HEK293 (cell line): ENCODE results near the gene GARIN5A.

Experiments used
- CTCF ChIA-PET: fragments of 350-600 bp; formaldehyde crosslinking; extraction: SDS; loops from one replicate; lab custom pipeline; 2021; ENCODE audit warnings: antibody characterized with exemption; lab: Yijun Ruan, JAX
- POLR2A ChIA-PET: fragments of 300-600 bp; formaldehyde crosslinking; extraction: SDS; loops from one replicate; lab custom pipeline; 2020; ENCODE audit warnings: antibody characterized with exemption, inconsistent platforms; lab: Yijun Ruan, JAX
- H3K27ac ChIP-seq: fragments of 200-500 bp; sonication (Bioruptor generic); 2 replicates; pipeline ENCODE4 v1.5.1; 2014; ENCODE audit warnings: low read depth, low read length, control low read depth, inconsistent platforms; ENCODE audit errors: extremely low read depth
- H3K36me3 ChIP-seq, 2 experiments: fragments of 200-500 bp in 1 of 2; sonication (Bioruptor generic) in 1 of 2; 1 replicate in 1 of 2; 2 replicates in 1 of 2; pipeline ENCODE4 v1.5.1; 2014 to 2017; ENCODE audit warnings: inconsistent platforms in 2 of 2, low read length in 2 of 2; ENCODE audit not compliant: control insufficient read depth in 2 of 2, insufficient read depth in 1 of 2
- H3K4me1 ChIP-seq: fragments of 200-500 bp; sonication (Bioruptor generic); 2 replicates; pipeline ENCODE4 v1.5.1; 2014; ENCODE audit warnings: mild to moderate bottlenecking, low read length, inconsistent platforms; ENCODE audit not compliant: control insufficient read depth, insufficient read depth
- H3K4me3 ChIP-seq: 2 replicates; pipeline ENCODE4 v1.5.1; 2011; ENCODE audit warnings: low read depth, mild to moderate bottlenecking, control low read depth, low read length, moderate library complexity
- H3K9me3 ChIP-seq: fragments of 200-500 bp; sonication (Bioruptor generic); 2 replicates; pipeline ENCODE4 v1.5.1; 2014; ENCODE audit warnings: low read depth, low read length, inconsistent platforms; ENCODE audit not compliant: control insufficient read depth, insufficient read depth
- BCL11B ChIP-seq: fragments of 450-650 bp; formaldehyde crosslinking; IDR thresholded peaks from 2 replicates; pipeline ENCODE4 v1.5.1; 2016; ENCODE audit warnings: low read depth, missing biosample characterization, missing genetic modification characterization
- KLF10 ChIP-seq: fragments of 450-650 bp; IDR thresholded peaks from 2 replicates; pipeline ENCODE4 v1.5.1; 2018; ENCODE audit warnings: missing biosample characterization, mild to moderate bottlenecking, missing genetic modification characterization
- OVOL3 ChIP-seq: fragments of 450-650 bp; formaldehyde crosslinking; IDR thresholded peaks from 2 replicates; pipeline ENCODE4 v1.5.1; 2016; ENCODE audit warnings: missing biosample characterization, missing genetic modification characterization
- TSHZ1 ChIP-seq: fragments of 450-650 bp; formaldehyde crosslinking; IDR thresholded peaks from 2 replicates; pipeline ENCODE4 v1.5.1; 2016; ENCODE audit warnings: missing biosample characterization, missing genetic modification characterization, borderline replicate concordance
- ZFP41 ChIP-seq: fragments of 450-650 bp; formaldehyde crosslinking; IDR thresholded peaks from 2 replicates; pipeline ENCODE4 v1.5.1; 2016; ENCODE audit warnings: missing biosample characterization, missing genetic modification characterization, borderline replicate concordance
- ZNF112 ChIP-seq: fragments of 450-650 bp; formaldehyde crosslinking; IDR thresholded peaks from 2 replicates; pipeline ENCODE4 v1.5.0; 2017; ENCODE audit warnings: missing biosample characterization, missing genetic modification characterization
- ZNF133 ChIP-seq: fragments of 450-650 bp; formaldehyde crosslinking; IDR thresholded peaks from 2 replicates; pipeline ENCODE4 v1.5.1; 2016; ENCODE audit warnings: missing biosample characterization, missing genetic modification characterization
- ZNF202 ChIP-seq: fragments of 450-650 bp; formaldehyde crosslinking; IDR thresholded peaks from 2 replicates; pipeline ENCODE4 v1.5.1; 2016; ENCODE audit warnings: missing biosample characterization, missing genetic modification characterization, borderline replicate concordance
- ZNF223 ChIP-seq: fragments of 450-650 bp; formaldehyde crosslinking; IDR thresholded peaks from 2 replicates; pipeline ENCODE4 v1.5.1; 2016; ENCODE audit warnings: missing biosample characterization, missing genetic modification characterization
- ZNF266 ChIP-seq: fragments of 450-650 bp; formaldehyde crosslinking; IDR thresholded peaks from 2 replicates; pipeline ENCODE4 v1.5.1; 2016; ENCODE audit warnings: missing biosample characterization, missing genetic modification characterization, low read depth
- ZNF366 ChIP-seq: fragments of 450-650 bp; formaldehyde crosslinking; conservative IDR thresholded peaks from 2 replicates; pipeline ENCODE4 v1.5.1; 2016; ENCODE audit warnings: missing biosample characterization, missing genetic modification characterization
- ZNF37A ChIP-seq: fragments of 450-650 bp; IDR thresholded peaks from 2 replicates; pipeline ENCODE4 v1.5.1; 2018; ENCODE audit warnings: missing biosample characterization, missing genetic modification characterization
- ZNF416 ChIP-seq: fragments of 450-650 bp; formaldehyde crosslinking; IDR thresholded peaks from 2 replicates; pipeline ENCODE4 v1.5.1; 2016; ENCODE audit warnings: missing biosample characterization, missing genetic modification characterization
- ZNF529 ChIP-seq: fragments of 450-650 bp; formaldehyde crosslinking; IDR thresholded peaks from 2 replicates; pipeline ENCODE4 v1.5.1; 2017; ENCODE audit warnings: missing genetic modification characterization, missing biosample characterization; ENCODE audit not compliant: insufficient replicate concordance
- ZNF558 ChIP-seq: fragments of 450-650 bp; formaldehyde crosslinking; IDR thresholded peaks from 2 replicates; pipeline ENCODE4 v1.5.1; 2016; ENCODE audit warnings: missing biosample characterization, missing genetic modification characterization
- ZNF585B ChIP-seq: fragments of 450-650 bp; formaldehyde crosslinking; IDR thresholded peaks from 2 replicates; pipeline ENCODE4 v1.5.1; 2016; ENCODE audit warnings: missing biosample characterization, missing genetic modification characterization
- ZNF701 ChIP-seq: fragments of 450-650 bp; formaldehyde crosslinking; IDR thresholded peaks from 2 replicates; pipeline ENCODE4 v1.5.1; 2016; ENCODE audit warnings: missing biosample characterization, missing genetic modification characterization
- ZNF776 ChIP-seq: fragments of 450-650 bp; formaldehyde crosslinking; IDR thresholded peaks from 2 replicates; pipeline ENCODE4 v1.5.0; 2017; ENCODE audit warnings: missing biosample characterization, missing genetic modification characterization, borderline replicate concordance
- ZNF792 ChIP-seq: fragments of 450-650 bp; formaldehyde crosslinking; IDR thresholded peaks from 2 replicates; pipeline ENCODE4 v1.5.1; 2016; ENCODE audit warnings: missing biosample characterization, missing genetic modification characterization
- ZSCAN16 ChIP-seq: fragments of 450-650 bp; formaldehyde crosslinking; IDR thresholded peaks from 2 replicates; pipeline ENCODE4 v1.5.1; 2016; ENCODE audit warnings: missing biosample characterization, missing genetic modification characterization
- TF ChIP-seq, protein P1 (sequence below): fragments of 450-650 bp; formaldehyde crosslinking; IDR thresholded peaks from 2 replicates; pipeline ENCODE4; 2016; ENCODE audit warnings: missing biosample characterization, missing genetic modification characterization
- TF ChIP-seq, protein P2 (sequence below): fragments of 450-650 bp; formaldehyde crosslinking; IDR thresholded peaks from 2 replicates; pipeline ENCODE4 v1.5.1; 2016; ENCODE audit warnings: missing biosample characterization, missing genetic modification characterization
- TF ChIP-seq, protein P3 (sequence below): fragments of 450-650 bp; formaldehyde crosslinking; IDR thresholded peaks from 2 replicates; pipeline ENCODE4 v1.5.1; 2017; ENCODE audit warnings: missing biosample characterization, missing genetic modification characterization
- TF ChIP-seq, protein P4 (sequence below): fragments of 450-650 bp; formaldehyde crosslinking; IDR thresholded peaks from 2 replicates; pipeline ENCODE4 v1.5.1; 2016; ENCODE audit warnings: missing biosample characterization, missing genetic modification characterization, low read depth

Gene GARIN5A

DNA sequence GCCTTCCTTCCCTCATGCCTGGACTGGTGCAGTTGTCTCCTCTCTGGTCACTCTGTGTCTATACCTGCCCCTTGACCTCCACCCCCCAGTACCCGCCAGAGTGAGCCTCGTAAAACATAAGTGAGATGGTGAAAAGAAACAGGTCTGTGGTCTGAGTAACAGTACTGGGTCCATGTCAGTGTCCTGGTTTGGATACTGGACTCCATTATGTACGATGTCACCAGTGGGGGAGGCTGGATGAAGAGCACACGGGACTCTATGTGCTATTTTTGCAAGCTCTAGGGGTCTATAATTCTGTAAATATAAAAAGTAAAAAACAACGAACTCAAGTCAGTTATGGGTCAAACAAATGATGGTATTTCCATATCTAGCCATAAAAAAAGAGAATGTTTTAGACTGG, 29.6 kb downstream of the GARIN5A start:
- no peak overlapping the region for H3K4me3 ChIP-seq
- H3K9me3 ChIP-seq: no peaks in the 10 kb centered on the region
- ChIA-PET POLR2A (no interaction called here), CTCF (interaction anchor here (1.9 kb wide), 1 partner anchor 14 kb away, joined by 11 read pairs; no protein-coding TSS in a partner anchor)
- no peaks in the 10 kb centered on the region for H3K36me3 ChIP-seq
- no peak overlapping the region for H3K27ac ChIP-seq
- peak; percentile 97 for TF ChIP-seq ZNF529 (tag by site-specific recombination)
- TF ChIP-seq, protein P1, sequence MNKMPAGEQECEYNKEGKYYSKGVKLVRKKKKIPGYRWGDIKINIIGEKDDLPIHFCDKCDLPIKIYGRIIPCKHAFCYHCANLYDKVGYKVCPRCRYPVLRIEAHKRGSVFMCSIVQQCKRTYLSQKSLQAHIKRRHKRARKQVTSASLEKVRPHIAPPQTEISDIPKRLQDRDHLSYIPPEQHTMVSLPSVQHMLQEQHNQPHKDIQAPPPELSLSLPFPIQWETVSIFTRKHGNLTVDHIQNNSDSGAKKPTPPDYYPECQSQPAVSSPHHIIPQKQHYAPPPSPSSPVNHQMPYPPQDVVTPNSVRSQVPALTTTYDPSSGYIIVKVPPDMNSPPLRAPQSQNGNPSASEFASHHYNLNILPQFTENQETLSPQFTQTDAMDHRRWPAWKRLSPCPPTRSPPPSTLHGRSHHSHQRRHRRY (tag by site-specific recombination): no peak
- TF ChIP-seq TSHZ1 (tag by site-specific recombination): no peak
- no peak for TF ChIP-seq ZFP41 (tag by site-specific recombination)
- no peaks in the 10 kb centered on the region for H3K4me1 ChIP-seq

DNA sequence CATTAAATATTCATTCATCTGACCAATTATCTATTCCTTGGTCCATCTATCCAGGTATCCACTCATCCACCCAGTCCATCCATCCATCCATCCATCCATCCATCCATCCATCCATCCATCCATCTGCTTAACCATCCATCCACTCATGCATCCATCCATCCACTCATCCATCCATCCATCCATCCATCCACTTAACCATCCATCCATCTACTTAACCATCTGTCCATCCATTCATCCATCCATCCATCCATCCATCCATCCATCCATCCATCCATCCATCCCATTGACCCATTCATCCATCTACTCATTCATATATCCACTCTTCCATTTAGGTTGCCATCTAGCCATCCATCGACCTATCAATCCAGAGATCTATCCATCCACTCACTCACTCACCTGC, 32.6 kb downstream of the GARIN5A start:
- H3K27ac ChIP-seq: no peak overlapping the region
- CTCF ChIA-PET: interaction anchor here (1.2 kb wide), 1 partner anchor 17 kb away, joined by 4 read pairs; no protein-coding TSS in a partner anchor
- H3K4me3 ChIP-seq: no peak overlapping the region
- no peaks in the 10 kb centered on the region for H3K9me3 ChIP-seq
- no peaks in the 10 kb centered on the region for H3K36me3 ChIP-seq
- H3K4me1 ChIP-seq: no peaks in the 10 kb centered on the region
- POLR2A ChIA-PET: no interaction called here
- TF ChIP-seq KLF10 (tag by site-specific recombination): no peak
- TF ChIP-seq ZNF37A: no peak
- TF ChIP-seq ZSCAN16 (tag by site-specific recombination): no peak
- TF ChIP-seq ZNF202 (tag by site-specific recombination): no peak
- TF ChIP-seq ZNF416 (tag by site-specific recombination): no peak
- no peak for TF ChIP-seq ZNF223 (tag by site-specific recombination)
- no peak for TF ChIP-seq BCL11B (tag by site-specific recombination)
- TF ChIP-seq ZNF776: no peak
- TF ChIP-seq ZNF366 (tag by site-specific recombination): peak; percentile 99
- no peak for TF ChIP-seq OVOL3 (tag by site-specific recombination)
- TF ChIP-seq ZNF112 (tag by site-specific recombination): no peak
- no peak for TF ChIP-seq ZNF558 (tag by site-specific recombination)
- TF ChIP-seq, protein P2, sequence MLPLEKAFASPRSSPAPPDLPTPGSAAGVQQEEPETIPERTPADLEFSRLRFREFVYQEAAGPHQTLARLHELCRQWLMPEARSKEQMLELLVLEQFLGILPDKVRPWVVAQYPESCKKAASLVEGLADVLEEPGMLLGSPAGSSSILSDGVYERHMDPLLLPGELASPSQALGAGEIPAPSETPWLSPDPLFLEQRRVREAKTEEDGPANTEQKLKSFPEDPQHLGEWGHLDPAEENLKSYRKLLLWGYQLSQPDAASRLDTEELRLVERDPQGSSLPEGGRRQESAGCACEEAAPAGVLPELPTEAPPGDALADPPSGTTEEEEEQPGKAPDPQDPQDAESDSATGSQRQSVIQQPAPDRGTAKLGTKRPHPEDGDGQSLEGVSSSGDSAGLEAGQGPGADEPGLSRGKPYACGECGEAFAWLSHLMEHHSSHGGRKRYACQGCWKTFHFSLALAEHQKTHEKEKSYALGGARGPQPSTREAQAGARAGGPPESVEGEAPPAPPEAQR (tag by site-specific recombination): no peak
- no peak for TF ChIP-seq ZNF701
- no peak for TF ChIP-seq ZNF585B (tag by site-specific recombination)
- TF ChIP-seq, protein P3, sequence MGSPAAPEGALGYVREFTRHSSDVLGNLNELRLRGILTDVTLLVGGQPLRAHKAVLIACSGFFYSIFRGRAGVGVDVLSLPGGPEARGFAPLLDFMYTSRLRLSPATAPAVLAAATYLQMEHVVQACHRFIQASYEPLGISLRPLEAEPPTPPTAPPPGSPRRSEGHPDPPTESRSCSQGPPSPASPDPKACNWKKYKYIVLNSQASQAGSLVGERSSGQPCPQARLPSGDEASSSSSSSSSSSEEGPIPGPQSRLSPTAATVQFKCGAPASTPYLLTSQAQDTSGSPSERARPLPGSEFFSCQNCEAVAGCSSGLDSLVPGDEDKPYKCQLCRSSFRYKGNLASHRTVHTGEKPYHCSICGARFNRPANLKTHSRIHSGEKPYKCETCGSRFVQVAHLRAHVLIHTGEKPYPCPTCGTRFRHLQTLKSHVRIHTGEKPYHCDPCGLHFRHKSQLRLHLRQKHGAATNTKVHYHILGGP (tag by site-specific recombination): no peak
- TF ChIP-seq ZNF133: no peak
- no peak for TF ChIP-seq ZNF792 (tag by site-specific recombination)
- TF ChIP-seq, protein P4, sequence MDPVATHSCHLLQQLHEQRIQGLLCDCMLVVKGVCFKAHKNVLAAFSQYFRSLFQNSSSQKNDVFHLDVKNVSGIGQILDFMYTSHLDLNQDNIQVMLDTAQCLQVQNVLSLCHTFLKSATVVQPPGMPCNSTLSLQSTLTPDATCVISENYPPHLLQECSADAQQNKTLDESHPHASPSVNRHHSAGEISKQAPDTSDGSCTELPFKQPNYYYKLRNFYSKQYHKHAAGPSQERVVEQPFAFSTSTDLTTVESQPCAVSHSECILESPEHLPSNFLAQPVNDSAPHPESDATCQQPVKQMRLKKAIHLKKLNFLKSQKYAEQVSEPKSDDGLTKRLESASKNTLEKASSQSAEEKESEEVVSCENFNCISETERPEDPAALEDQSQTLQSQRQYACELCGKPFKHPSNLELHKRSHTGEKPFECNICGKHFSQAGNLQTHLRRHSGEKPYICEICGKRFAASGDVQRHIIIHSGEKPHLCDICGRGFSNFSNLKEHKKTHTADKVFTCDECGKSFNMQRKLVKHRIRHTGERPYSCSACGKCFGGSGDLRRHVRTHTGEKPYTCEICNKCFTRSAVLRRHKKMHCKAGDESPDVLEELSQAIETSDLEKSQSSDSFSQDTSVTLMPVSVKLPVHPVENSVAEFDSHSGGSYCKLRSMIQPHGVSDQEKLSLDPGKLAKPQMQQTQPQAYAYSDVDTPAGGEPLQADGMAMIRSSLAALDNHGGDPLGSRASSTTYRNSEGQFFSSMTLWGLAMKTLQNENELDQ (tag by site-specific recombination): no peak
- no peak for TF ChIP-seq ZNF266 (tag by site-specific recombination)
